K562 (cell line): ENCODE results near the gene IQCE. TPM values are rescaled to one million over a fixed set of nuclear protein-coding genes. Genes with fewer than 3 reads are reported as not detected.
A peak's percentile ranks its signal among the peaks of the same experiment; 100 is the strongest.

ENCODE experiments used
- CREM ChIP-seq: IDR thresholded peaks from 2 replicates; pipeline ENCODE4 v1.6.1; 2014; ENCODE audit warnings: antibody characterized with exemption, low read depth
- DEAF1 ChIP-seq: fragments of 450-650 bp; formaldehyde crosslinking; IDR thresholded peaks from 2 replicates; pipeline ENCODE4 v1.4.0; 2020; ENCODE audit warnings: mild to moderate bottlenecking, moderate library complexity
- IRF1 ChIP-seq: sonication (generic); formaldehyde crosslinking; IDR thresholded peaks from 2 replicates; pipeline ENCODE4 v1.8.0; 2022; ENCODE audit warnings: missing genetic modification reagents, mild to moderate bottlenecking, borderline replicate concordance
- MCM2 ChIP-seq: fragments of 450-650 bp; IDR thresholded peaks from 2 replicates; pipeline ENCODE4 v1.6.1; 2017; ENCODE audit warnings: low read depth, mild to moderate bottlenecking
- MTA1 ChIP-seq: fragments of 450-650 bp; IDR thresholded peaks from 2 replicates; pipeline ENCODE4 v1.6.1; 2017; ENCODE audit warnings: borderline replicate concordance
- MXI1 ChIP-seq: IDR thresholded peaks from 2 replicates; pipeline ENCODE4 v1.6.1; 2011; ENCODE audit warnings: low read depth, mild to moderate bottlenecking, improper control_type of control experiment, low read length
- NCOR1 ChIP-seq: fragments of 450-650 bp; IDR thresholded peaks from 2 replicates; pipeline ENCODE4 v1.6.1; 2016; ENCODE audit warnings: mild to moderate bottlenecking, moderate library complexity
- PHF8 ChIP-seq: fragments of 200-600 bp; sonication (generic); IDR thresholded peaks from 2 replicates; pipeline ENCODE4 v1.6.1; 2012; ENCODE audit warnings: mixed run types, mild to moderate bottlenecking, inconsistent platforms, low read length, moderate library complexity, borderline replicate concordance
- PML ChIP-seq: IDR thresholded peaks from 2 replicates; pipeline ENCODE4 v1.6.1; 2012; ENCODE audit warnings: low read length, inconsistent platforms
- RFX1 ChIP-seq: fragments of 450-650 bp; IDR thresholded peaks from 2 replicates; pipeline ENCODE4 v1.6.1; 2016; ENCODE audit warnings: mild to moderate bottlenecking, moderate library complexity
- SMARCE1 ChIP-seq: fragments of 450-650 bp; IDR thresholded peaks from 2 replicates; pipeline ENCODE4 v1.7.1; 2016; ENCODE audit warnings: mild to moderate bottlenecking
- SOX6 ChIP-seq: fragments of 450-650 bp; IDR thresholded peaks from 2 replicates; pipeline ENCODE4 v1.6.1; 2014; ENCODE audit warnings: mild to moderate bottlenecking
- SRF ChIP-seq, 2 experiments: fragments of 250-450, 450-650 bp in 1 of 2; sonication (Bioruptor Pico) in 1 of 2; sonication (generic) in 1 of 2; formaldehyde crosslinking; IDR thresholded peaks; 2 replicates each; pipeline versions ENCODE4 v1.5.0 to v1.5.1; 2020 to 2022; ENCODE audit warnings: mild to moderate bottlenecking in 1 of 2, missing genetic modification reagents in 1 of 2
- STAT6 ChIP-seq: sonication (generic); formaldehyde crosslinking; IDR thresholded peaks from 2 replicates; pipeline ENCODE4 v1.8.1; 2023; ENCODE audit warnings: mild to moderate bottlenecking, missing genetic modification reagents
- TEAD4 ChIP-seq, 2 experiments: sonication (generic) in 1 of 2; formaldehyde crosslinking in 1 of 2; IDR thresholded peaks; 2 replicates each; pipeline versions ENCODE4 v1.6.1 to v1.8.0; 2012 to 2022; ENCODE audit warnings: borderline replicate concordance in 1 of 2, inconsistent platforms in 1 of 2, low read length in 1 of 2, mild to moderate bottlenecking in 1 of 2, missing genetic modification reagents in 1 of 2
- USF1 ChIP-seq: sonication (generic); formaldehyde crosslinking; IDR thresholded peaks from 2 replicates; pipeline ENCODE4 v1.9.0; 2022; ENCODE audit warnings: mild to moderate bottlenecking, missing genetic modification reagents
- ZBTB12 ChIP-seq: fragments of 250-450 bp; sonication (Bioruptor Pico); IDR thresholded peaks from 2 replicates; pipeline ENCODE4 v1.4.0; 2020
- ZFP36 ChIP-seq: fragments of 150-350 bp; IDR thresholded peaks from 2 replicates; pipeline ENCODE4 v1.6.1; 2018; ENCODE audit warnings: low read length, low read depth; ENCODE audit not compliant: partially characterized antibody
- ZFPM2 ChIP-seq: fragments of 250-450 bp; sonication (Bioruptor Pico); IDR thresholded peaks from 2 replicates; pipeline ENCODE4 v1.5.1; 2022; ENCODE audit warnings: mild to moderate bottlenecking
- ZNF217 ChIP-seq: sonication (generic); formaldehyde crosslinking; IDR thresholded peaks from 2 replicates; pipeline ENCODE4 v1.8.0; 2022; ENCODE audit warnings: mild to moderate bottlenecking, missing genetic modification reagents
- ZNF77 ChIP-seq: fragments of 250-450 bp; sonication (Bioruptor Pico); IDR thresholded peaks from 2 replicates; pipeline ENCODE4 v1.5.0; 2020
- polyA plus RNA-seq, 8 experiments: library from polyadenylated mRNA; depleted of rRNA in 4 of 8; stranded (reverse) in 5 of 8; unstranded in 3 of 8; fragments of >200 nt; fragmentation: Nextera tagmentation in 2 of 8; fragmentation: Illumina TruSeq in 1 of 8; extraction: Ambion mirVana in 2 of 8; extraction: Trizol in 1 of 8; gene quantifications; 2 replicates each; pipeline versions ENCODE4 v1.2.1 to v1.2.3, GENCODE V29; 2011 to 2014; ENCODE audit warnings: inconsistent platforms in 1 of 8, missing spikeins in 1 of 8
- total RNA-seq, 7 experiments: library from RNA; depleted of rRNA in 6 of 7; stranded (reverse); fragments of >200 nt in 6 of 7; fragmentation: Illumina TruSeq in 2 of 7; extraction: Trizol in 2 of 7; gene quantifications; 2 replicates each; pipeline versions ENCODE4 v1.2.1 to v1.2.3, GENCODE V29; 2011 to 2021; ENCODE audit warnings: low replicate concordance in 1 of 7

The IQCE gene
- total and polyA plus RNA-seq, 9 of the 15 experiments (the other 6 are each of a cell fraction or from before 2014, with no cell fraction given): 0.18 to 8.5 (median 4.2) TPM

- TF ChIP-seq SOX6: peak; percentile 22; the same call in 1 of the 2 replicates
- TF ChIP-seq MTA1: 0 out of 2 replicates have a peak, but pooled peaks have one; percentile 17
- no peak for TF ChIP-seq TEAD4 (IDR thresholded peaks at IDR 0.05; ENCODE audit: low read length)
- TF ChIP-seq TEAD4 (CRISPR knock-in tag; IDR thresholded peaks at IDR 0.05; ENCODE audit: borderline replicate concordance): no peak
- TF ChIP-seq ZNF77 (CRISPR knock-in tag): no peak
- TF ChIP-seq IRF1: no peak
- 0 out of 4 replicates have a peak, but pooled peaks of 1 of the 2 experiments have one; percentile 42 for TF ChIP-seq SRF (CRISPR knock-in tag; IDR thresholded peaks at IDR 0.05)
- TF ChIP-seq MXI1: peak; percentile 67
- TF ChIP-seq CREM: peak; percentile 64; the same call in 1 of the 2 replicates
- TF ChIP-seq USF1: no peak
- TF ChIP-seq MCM2: no peak
- peak; percentile 88 for TF ChIP-seq RFX1
- 0 out of 2 replicates have a peak, but pooled peaks have one; percentile 17 for TF ChIP-seq SMARCE1
- peak; percentile 61; the same call in 1 of the 2 replicates for TF ChIP-seq PHF8
- peak; percentile 10; the same call in 1 of the 2 replicates for TF ChIP-seq PML
- TF ChIP-seq DEAF1 (CRISPR knock-in tag): no peak
- no peak for TF ChIP-seq ZNF217
- TF ChIP-seq ZBTB12 (CRISPR knock-in tag): no peak
- no peak for TF ChIP-seq ZFP36
- TF ChIP-seq NCOR1: no peak
- 0 out of 2 replicates have a peak, but pooled peaks have one; percentile 45 for TF ChIP-seq STAT6 (CRISPR knock-in tag)
- no peak for TF ChIP-seq ZFPM2
These were observed at the start of gene IQCE (continued) for GRCh38 chr7:2558629-2559282.
